ENCODE measurements around the gene FNDC8.

DNA sequence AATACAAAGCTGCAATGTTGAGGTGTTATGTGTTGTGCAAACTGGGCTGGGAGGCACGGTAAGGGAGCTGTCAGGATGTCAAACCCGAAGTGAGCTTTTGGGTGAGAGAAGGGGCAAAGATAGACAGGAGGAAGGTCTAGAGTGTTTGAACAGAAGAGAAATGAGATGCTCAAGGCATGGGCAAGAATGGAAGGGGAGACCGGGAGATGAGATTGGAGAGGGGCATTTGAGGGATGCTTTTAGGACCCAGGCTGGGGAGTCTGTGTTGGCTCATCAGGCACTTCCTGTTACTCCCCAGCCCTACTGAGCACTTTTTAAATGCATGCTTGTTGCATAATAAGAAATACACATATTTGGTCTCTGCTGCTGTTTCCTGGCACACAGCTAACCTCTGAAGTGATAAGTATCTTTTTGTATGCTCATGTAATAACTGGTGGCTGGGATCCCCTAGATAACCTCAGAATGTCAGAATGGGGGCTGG lies 39.9 kb downstream of the FNDC8 start:
- TF ChIP-seq, protein P1, sequence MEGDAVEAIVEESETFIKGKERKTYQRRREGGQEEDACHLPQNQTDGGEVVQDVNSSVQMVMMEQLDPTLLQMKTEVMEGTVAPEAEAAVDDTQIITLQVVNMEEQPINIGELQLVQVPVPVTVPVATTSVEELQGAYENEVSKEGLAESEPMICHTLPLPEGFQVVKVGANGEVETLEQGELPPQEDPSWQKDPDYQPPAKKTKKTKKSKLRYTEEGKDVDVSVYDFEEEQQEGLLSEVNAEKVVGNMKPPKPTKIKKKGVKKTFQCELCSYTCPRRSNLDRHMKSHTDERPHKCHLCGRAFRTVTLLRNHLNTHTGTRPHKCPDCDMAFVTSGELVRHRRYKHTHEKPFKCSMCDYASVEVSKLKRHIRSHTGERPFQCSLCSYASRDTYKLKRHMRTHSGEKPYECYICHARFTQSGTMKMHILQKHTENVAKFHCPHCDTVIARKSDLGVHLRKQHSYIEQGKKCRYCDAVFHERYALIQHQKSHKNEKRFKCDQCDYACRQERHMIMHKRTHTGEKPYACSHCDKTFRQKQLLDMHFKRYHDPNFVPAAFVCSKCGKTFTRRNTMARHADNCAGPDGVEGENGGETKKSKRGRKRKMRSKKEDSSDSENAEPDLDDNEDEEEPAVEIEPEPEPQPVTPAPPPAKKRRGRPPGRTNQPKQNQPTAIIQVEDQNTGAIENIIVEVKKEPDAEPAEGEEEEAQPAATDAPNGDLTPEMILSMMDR (IDR thresholded peaks at IDR 0.05) = no peak
- no peak for TF ChIP-seq POLR2A (IDR thresholded peaks at IDR 0.05)

Measured in uterus (tissue), 2 donors.